KMS-11 (cell line): ENCODE data around the gene HEPHL1.

ENCODE experiments used
- H2AFZ ChIP-seq: fragments of 200-600 bp; sonication (generic); 2 replicates; pipeline ENCODE4 v1.6.1; 2016; ENCODE audit warnings: antibody characterized with exemption, mixed run types, low read depth
- H3K27ac ChIP-seq: fragments of 200-600 bp; sonication (generic); 2 replicates; pipeline ENCODE4 v1.6.1; 2016; ENCODE audit warnings: mild to moderate bottlenecking, mixed run types
- H3K27me3 ChIP-seq: fragments of 200-600 bp; sonication (generic); 2 replicates; pipeline ENCODE4 v1.6.1; 2017; ENCODE audit warnings: mild to moderate bottlenecking, low read depth, mixed run types, moderate library complexity; ENCODE audit not compliant: insufficient read depth
- H3K36me3 ChIP-seq: fragments of 200-600 bp; sonication (generic); 2 replicates; pipeline ENCODE4 v1.6.1; 2017; ENCODE audit warnings: mild to moderate bottlenecking, mixed run types; ENCODE audit not compliant: insufficient read depth
- H3K4me1 ChIP-seq: fragments of 200-600 bp; sonication (generic); 2 replicates; pipeline ENCODE4 v1.6.1; 2016; ENCODE audit warnings: mild to moderate bottlenecking, low read depth, mixed run types; ENCODE audit not compliant: poor library complexity, severe bottlenecking
- H3K4me2 ChIP-seq: fragments of 200-600 bp; sonication (generic); 2 replicates; pipeline ENCODE4 v1.7.0; 2016; ENCODE audit warnings: mild to moderate bottlenecking, mixed run types
- H3K4me3 ChIP-seq: fragments of 200-600 bp; sonication (generic); IDR thresholded peaks from 2 replicates; pipeline ENCODE4 v1.6.1; 2017; ENCODE audit warnings: low read depth, low read length, mixed read lengths; ENCODE audit not compliant: insufficient read depth
- H3K79me2 ChIP-seq: fragments of 200-600 bp; sonication (generic); 2 replicates; pipeline ENCODE4 v1.6.1; 2016; ENCODE audit warnings: low read depth, mixed run types; ENCODE audit not compliant: insufficient read depth
- H3K9ac ChIP-seq: fragments of 200-600 bp; sonication (generic); 2 replicates; pipeline ENCODE4 v1.6.1; 2016; ENCODE audit warnings: mild to moderate bottlenecking, mixed run types
- H4K20me1 ChIP-seq: fragments of 200-600 bp; sonication (generic); 2 replicates; pipeline ENCODE4 v1.6.1; 2016; ENCODE audit warnings: mild to moderate bottlenecking, mixed run types; ENCODE audit not compliant: insufficient read depth
- CTCF ChIP-seq: fragments of 200-600 bp; sonication (generic); conservative IDR thresholded peaks from 2 replicates; pipeline ENCODE4 v1.6.1; 2017; ENCODE audit warnings: low read depth, mild to moderate bottlenecking, antibody characterized with exemption, low read length, moderate library complexity, mixed read lengths

The HEPHL1 gene

GRCh38 chr11:94017446-94017845, 3.7 kb upstream of the HEPHL1 start:
- Histone ChIP-seq H3K79me2 (no peaks in the 10 kb centered on the region), H3K27me3 (no peaks in the 10 kb centered on the region), H2AFZ (no peak overlapping the region), H3K36me3 (no peaks in the 10 kb centered on the region), H3K4me2 (no peak overlapping the region), H3K4me3 (no peak overlapping the region), H3K9ac (no peak overlapping the region), H4K20me1 (no peaks in the 10 kb centered on the region), H3K27ac (no peak overlapping the region), H3K4me1 (no peaks in the 10 kb centered on the region)
- TF ChIP-seq CTCF: no peak

GRCh38 chr11:94018721-94019120, 2.4 kb upstream of the HEPHL1 start:
- H2AFZ ChIP-seq: no peak overlapping the region
- H3K27ac ChIP-seq: no peak overlapping the region
- no peak overlapping the region for H3K4me2 ChIP-seq
- H3K36me3 ChIP-seq: no peaks in the 10 kb centered on the region
- no peak overlapping the region for H3K9ac ChIP-seq
- H3K79me2 ChIP-seq: no peaks in the 10 kb centered on the region
- TF ChIP-seq CTCF: no peak
- no peaks in the 10 kb centered on the region for H3K4me1 ChIP-seq
- H3K4me3 ChIP-seq: no peak overlapping the region
- no peaks in the 10 kb centered on the region for H4K20me1 ChIP-seq
- no peaks in the 10 kb centered on the region for H3K27me3 ChIP-seq

GRCh38 chr11:94023856-94024255, 2.7 kb downstream of the HEPHL1 start:
- H3K4me1 ChIP-seq: no peaks in the 10 kb centered on the region
- no peak for TF ChIP-seq CTCF

GRCh38 chr11:94024547-94024946, 3.4 kb downstream of the HEPHL1 start:
- Histone ChIP-seq H3K4me1 (no peaks in the 10 kb centered on the region), H2AFZ (no peak overlapping the region), H3K27me3 (no peaks in the 10 kb centered on the region)

More at GRCh38 chr11:94023856-94024255, 2.7 kb downstream of the HEPHL1 start:
- H3K36me3 ChIP-seq: no peaks in the 10 kb centered on the region
- no peak overlapping the region for H3K4me3 ChIP-seq
- no peaks in the 10 kb centered on the region for H4K20me1 ChIP-seq
- no peaks in the 10 kb centered on the region for H3K79me2 ChIP-seq
- H3K27me3 ChIP-seq: no peaks in the 10 kb centered on the region
- H3K4me2 ChIP-seq: no peak overlapping the region
- no peak overlapping the region for H3K27ac ChIP-seq
- no peak overlapping the region for H2AFZ ChIP-seq
- H3K9ac ChIP-seq: no peak overlapping the region

More at GRCh38 chr11:94024547-94024946, 3.4 kb downstream of the HEPHL1 start:
- Histone ChIP-seq H3K79me2 (no peaks in the 10 kb centered on the region), H3K9ac (no peak overlapping the region), H3K27ac (no peak overlapping the region), H3K4me2 (no peak overlapping the region), H4K20me1 (no peaks in the 10 kb centered on the region), H3K4me3 (no peak overlapping the region), H3K36me3 (no peaks in the 10 kb centered on the region)
- no peak for TF ChIP-seq CTCF
